CD14-positive monocyte (primary cell): ENCODE data around the gene CHAD. TPM values are rescaled to one million over a fixed set of nuclear protein-coding genes. Genes with fewer than 3 reads are reported as not detected.

Experiments used
- DNase-seq, 3 donors: peaks; one replicate each; pipeline ENCODE4 v3.0.0-alpha.2; 2011 to 2022
- H2AFZ ChIP-seq: 2 replicates; pipeline ENCODE4 v1.6.0; 2012; ENCODE audit warnings: mild to moderate bottlenecking, low read depth, low read length, inconsistent platforms; ENCODE audit not compliant: insufficient read depth, poor library complexity, severe bottlenecking
- H3K27ac ChIP-seq, 2 donors: 1 replicate in 1 of 2; 2 replicates in 1 of 2; pipeline ENCODE4 v1.5.1; 2012 to 2013; ENCODE audit warnings: low read length in 2 of 2, control low read depth in 1 of 2, inconsistent platforms in 1 of 2, low read depth in 1 of 2, mild to moderate bottlenecking in 1 of 2
- H3K27me3 ChIP-seq, 2 donors: one replicate each; pipeline versions ENCODE4 v1.6.0 to v1.6.1; 2011 to 2013; ENCODE audit warnings: low read length in 2 of 2; ENCODE audit not compliant: control insufficient read depth in 2 of 2, insufficient read depth in 2 of 2
- H3K36me3 ChIP-seq, 2 donors: replicated peaks in 1 of 2; 1 replicate in 1 of 2; 2 replicates in 1 of 2; pipeline versions ENCODE4 v1.5.1 to v1.6.1; 2012 to 2013; ENCODE audit warnings: low read length in 2 of 2, control low read depth in 1 of 2, inconsistent platforms in 1 of 2, mild to moderate bottlenecking in 1 of 2; ENCODE audit not compliant: insufficient read depth in 2 of 2, control insufficient read depth in 1 of 2
- H3K4me1 ChIP-seq, 2 donors: 1 replicate in 1 of 2; 2 replicates in 1 of 2; pipeline versions ENCODE4 v1.5.1 to v1.6.1; 2012 to 2013; ENCODE audit warnings: low read length in 2 of 2, control low read depth in 1 of 2, inconsistent platforms in 1 of 2, mild to moderate bottlenecking in 1 of 2, moderate library complexity in 1 of 2; ENCODE audit not compliant: insufficient read depth in 2 of 2, control insufficient read depth in 1 of 2
- H3K4me2 ChIP-seq: replicated peaks from 2 replicates; pipeline ENCODE3; 2012; ENCODE audit warnings: low read length, moderate library complexity, mild to moderate bottlenecking; ENCODE audit not compliant: poor library complexity, severe bottlenecking; ENCODE audit errors: extremely low read depth
- H3K4me3 ChIP-seq, 3 experiments: fragments of 200-600 bp in 1 of 3; sonication (generic) in 1 of 3; replicated peaks in 1 of 3; 1 replicate in 2 of 3; 2 replicates in 1 of 3; pipeline ENCODE4 v1.5.1; 2011 to 2013; ENCODE audit warnings: low read length in 3 of 3, mild to moderate bottlenecking in 3 of 3, control low read depth in 2 of 3, low read depth in 2 of 3, inconsistent platforms in 1 of 3, moderate library complexity in 1 of 3
- H3K79me2 ChIP-seq: 2 replicates; pipeline ENCODE4 v1.6.0; 2012; ENCODE audit warnings: mild to moderate bottlenecking, control low read depth, inconsistent platforms, low read length, moderate library complexity; ENCODE audit not compliant: insufficient read depth
- H3K9ac ChIP-seq: 2 replicates; pipeline ENCODE4 v1.6.0; 2017; ENCODE audit warnings: low read length, mild to moderate bottlenecking; ENCODE audit not compliant: insufficient read depth, poor library complexity, severe bottlenecking
- H3K9me3 ChIP-seq, 2 donors: replicated peaks in 1 of 2; 1 replicate in 1 of 2; 2 replicates in 1 of 2; pipeline versions ENCODE4 v1.5.1 to v1.6.1; 2012 to 2013; ENCODE audit warnings: low read length in 2 of 2, control low read depth in 1 of 2; ENCODE audit not compliant: control insufficient read depth in 1 of 2, insufficient read depth in 1 of 2
- H4K20me1 ChIP-seq: 2 replicates; pipeline ENCODE4 v1.6.0; 2012; ENCODE audit warnings: mild to moderate bottlenecking, low read length, control low read depth, moderate library complexity; ENCODE audit not compliant: insufficient read depth
- H3K27ac Mint-ChIP-seq, 7 donors: one replicate each; pipeline ENCODE4 v1.8.0; 2020; ENCODE audit warnings: mild to moderate bottlenecking in 7 of 7, mixed read lengths in 7 of 7, moderate library complexity in 6 of 7, inconsistent platforms in 2 of 7
- H3K27me3 Mint-ChIP-seq, 3 donors: one replicate each; pipeline ENCODE4 v1.8.0; 2021 to 2022; ENCODE audit warnings: low read depth in 3 of 3, mild to moderate bottlenecking in 3 of 3, mixed read lengths in 3 of 3, moderate library complexity in 3 of 3, inconsistent platforms in 1 of 3
- H3K36me3 Mint-ChIP-seq, 2 donors: one replicate each; pipeline ENCODE4 v1.8.0; 2020; ENCODE audit warnings: mixed read lengths in 2 of 2, inconsistent platforms in 1 of 2, mild to moderate bottlenecking in 1 of 2
- H3K4me1 Mint-ChIP-seq: one replicate; pipeline ENCODE4 v1.8.0; 2020; ENCODE audit warnings: mild to moderate bottlenecking, mixed read lengths
- H3K4me3 Mint-ChIP-seq, 2 donors: one replicate each; pipeline ENCODE4 v1.8.0; 2020; ENCODE audit warnings: mild to moderate bottlenecking in 2 of 2, mixed read lengths in 2 of 2, moderate library complexity in 1 of 2
- H3K9me3 Mint-ChIP-seq, 7 donors: one replicate each; pipeline ENCODE4 v1.8.0; 2020 to 2022; ENCODE audit warnings: mixed read lengths in 7 of 7, mild to moderate bottlenecking in 6 of 7, moderate library complexity in 6 of 7, inconsistent platforms in 2 of 7
- WGBS: methylation state at CpG from one replicate; pipeline ENCODE4 v1.1.5; 2013; ENCODE audit warnings: missing lambda C conversion rate; ENCODE audit not compliant: insufficient coverage; 5-methylcytosine and 5-hydroxymethylcytosine counted together
- intact Hi-C, 2 donors: fragments of 100-400 bp; cut with micrococcal nuclease; formaldehyde crosslinking; loops; one replicate each; pipeline versions ENCODE4 v1.15.0 to v1.15.1; 2023
- polyA plus RNA-seq, 3 donors: library from polyadenylated mRNA; depleted of rRNA in 1 of 3; unstranded in 2 of 3; stranded (reverse) in 1 of 3; fragments of 300-500 nt in 2 of 3; fragments of >200 nt in 1 of 3; fragmentation: Illumina TruSeq in 2 of 3; gene quantifications; 1 replicate in 2 of 3; 2 replicates in 1 of 3; pipeline ENCODE4 v1.2.3, GENCODE V29; 2012 to 2021
- TF ChIP-seq, protein P1 (sequence below): fragments of 200-600 bp; IDR thresholded peaks from one replicate; pipeline ENCODE4 v1.8.0; 2022; ENCODE audit warnings: antibody characterized with exemption, mild to moderate bottlenecking

CHAD gene
- polyA plus RNA-seq, 3 donors = not detected

DNA sequence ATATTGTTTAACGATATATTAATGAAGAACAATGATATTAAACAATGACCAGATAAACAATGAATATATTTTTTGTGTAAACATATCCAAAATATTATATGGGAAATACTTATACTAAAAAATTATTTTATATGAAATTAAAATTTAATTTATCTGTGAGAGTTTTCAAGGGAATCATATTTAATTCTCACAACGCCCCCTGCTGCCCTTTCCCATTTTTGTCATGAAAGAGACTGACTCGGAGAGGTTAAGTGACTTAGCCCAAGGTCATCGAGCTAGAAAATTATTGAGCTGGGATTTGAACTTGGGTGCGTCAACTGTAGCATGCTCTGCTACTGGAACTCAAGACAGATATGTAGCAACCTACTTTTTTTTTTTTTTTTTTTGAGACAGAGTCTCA lies 32.4 kb upstream of the CHAD start:
- no peaks in the 10 kb centered on the region for H3K36me3 Mint-ChIP-seq
- Histone ChIP-seq H3K9me3 (no peaks in the 10 kb centered on the region), H2AFZ (no peak overlapping the region), H4K20me1 (no peaks in the 10 kb centered on the region), H3K4me3 (no peak overlapping the region), H3K27me3 (no peaks in the 10 kb centered on the region), H3K36me3 (no peaks in the 10 kb centered on the region), H3K9ac (no peak overlapping the region), H3K4me2 (no peak overlapping the region), H3K27ac (no peak overlapping the region), H3K4me1 (peaks cover 7 to 13% of the 10 kb centered on the region in 2 donors), H3K79me2 (no peaks in the 10 kb centered on the region)
- intact Hi-C loops = no loop called here
- H3K9me3 Mint-ChIP-seq = no peaks in the 10 kb centered on the region
- TF ChIP-seq, protein P1, sequence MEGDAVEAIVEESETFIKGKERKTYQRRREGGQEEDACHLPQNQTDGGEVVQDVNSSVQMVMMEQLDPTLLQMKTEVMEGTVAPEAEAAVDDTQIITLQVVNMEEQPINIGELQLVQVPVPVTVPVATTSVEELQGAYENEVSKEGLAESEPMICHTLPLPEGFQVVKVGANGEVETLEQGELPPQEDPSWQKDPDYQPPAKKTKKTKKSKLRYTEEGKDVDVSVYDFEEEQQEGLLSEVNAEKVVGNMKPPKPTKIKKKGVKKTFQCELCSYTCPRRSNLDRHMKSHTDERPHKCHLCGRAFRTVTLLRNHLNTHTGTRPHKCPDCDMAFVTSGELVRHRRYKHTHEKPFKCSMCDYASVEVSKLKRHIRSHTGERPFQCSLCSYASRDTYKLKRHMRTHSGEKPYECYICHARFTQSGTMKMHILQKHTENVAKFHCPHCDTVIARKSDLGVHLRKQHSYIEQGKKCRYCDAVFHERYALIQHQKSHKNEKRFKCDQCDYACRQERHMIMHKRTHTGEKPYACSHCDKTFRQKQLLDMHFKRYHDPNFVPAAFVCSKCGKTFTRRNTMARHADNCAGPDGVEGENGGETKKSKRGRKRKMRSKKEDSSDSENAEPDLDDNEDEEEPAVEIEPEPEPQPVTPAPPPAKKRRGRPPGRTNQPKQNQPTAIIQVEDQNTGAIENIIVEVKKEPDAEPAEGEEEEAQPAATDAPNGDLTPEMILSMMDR = peak; percentile 73
- H3K27me3 Mint-ChIP-seq = peaks cover 1 to 6% (median 5%) of the 10 kb centered on the region in 3 donors
- no peak overlapping the region for H3K4me3 Mint-ChIP-seq
- WGBS = no CpG with 5 or more reads among the region's 5 CpGs
- peaks cover 20% of the 10 kb centered on the region for H3K4me1 Mint-ChIP-seq
- H3K27ac Mint-ChIP-seq = no peak overlapping the region
- DNase-seq = peak in 1 of 3 donors; percentile 15

DNA sequence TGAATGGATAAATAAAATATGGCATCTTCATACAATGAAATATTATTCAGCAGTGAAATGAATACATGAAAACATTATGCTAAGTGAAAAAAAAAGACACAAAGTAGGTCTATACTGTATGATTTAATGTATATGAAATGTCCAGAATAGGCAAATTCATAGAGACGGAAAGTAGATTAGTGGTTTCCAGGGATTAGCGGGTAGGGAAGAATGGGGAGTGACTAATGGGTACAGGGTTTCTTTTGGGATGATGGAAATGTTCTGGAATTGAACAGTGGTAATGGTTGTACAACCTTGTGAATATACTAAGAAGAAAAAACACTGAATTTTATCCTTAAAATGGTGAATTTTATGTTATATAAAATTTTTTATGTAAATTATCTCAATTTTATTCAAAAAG lies 31.0 kb upstream of the CHAD start:
- TF ChIP-seq, protein P1 = no peak
- H3K27me3 Mint-ChIP-seq = peaks cover 1 to 9% (median 7%) of the 10 kb centered on the region in 3 donors
- Histone ChIP-seq H3K9me3 (no peaks in the 10 kb centered on the region), H3K4me1 (peaks cover 7 to 12% of the 10 kb centered on the region in 2 donors), H3K27ac (no peak overlapping the region), H3K27me3 (no peaks in the 10 kb centered on the region), H3K9ac (no peak overlapping the region), H2AFZ (no peak overlapping the region), H3K4me3 (no peak overlapping the region), H3K36me3 (no peaks in the 10 kb centered on the region), H4K20me1 (no peaks in the 10 kb centered on the region), H3K79me2 (no peaks in the 10 kb centered on the region), H3K4me2 (no peak overlapping the region)
- H3K27ac Mint-ChIP-seq = no peak overlapping the region
- H3K9me3 Mint-ChIP-seq = no peaks in the 10 kb centered on the region
- no peak for DNase-seq
- H3K36me3 Mint-ChIP-seq = no peaks in the 10 kb centered on the region
- peaks cover 13% of the 10 kb centered on the region for H3K4me1 Mint-ChIP-seq
- intact Hi-C loops = no loop called here
- H3K4me3 Mint-ChIP-seq = no peak overlapping the region
- no CpG with 5 or more reads among the region's 2 CpGs for WGBS
